ENCODE results near the gene PPT2. TPM values are rescaled to one million over a fixed set of nuclear protein-coding genes. Genes with fewer than 3 reads are reported as not detected.
"Not testable (repeated sequence)": the region's sequence is repeated elsewhere in the genome, so short reads cannot be mapped to it uniquely, and the experiment has no call there.

The PPT2 gene
- total RNA-seq, 2 experiments from 2014 or later: 19.2 to 23.7 TPM

GRCh38 chr6:32178547-32179440 is 24.9 kb downstream of the PPT2 start:
- Mint-ChIP-seq H3K4me1 (peaks cover 44% of the 10 kb centered on the region), H3K27me3 (no peaks in the 10 kb centered on the region), H3K4me3 (peak overlapping the region; percentile 97), H3K27ac (peak overlapping the region; percentile 98), H3K9me3 (no peaks in the 10 kb centered on the region), H3K36me3 (peaks cover 18% of the 10 kb centered on the region)
- POLR2A ChIA-PET: interaction anchor here (0.6 to 5.3 kb wide), 6 partner anchors 8 to 793 kb away, joined by 3 to 61 read pairs (median 3); partner anchors contain the start of genes GPSM3 and PBX2
- ATAC-seq (ENCODE audit: low read depth) (no peak), DNase-seq (no peak)

GRCh38 chr6:32179766-32180405 is 25.9 kb downstream of the PPT2 start:
- Mint-ChIP-seq H3K36me3 (peaks cover 15% of the 10 kb centered on the region), H3K9me3 (no peaks in the 10 kb centered on the region), H3K4me3 (peak overlapping the region; percentile 97), H3K27ac (peak overlapping the region; percentile 52), H3K27me3 (no peaks in the 10 kb centered on the region), H3K4me1 (peaks cover 37% of the 10 kb centered on the region)
- POLR2A ChIA-PET: interaction anchor here (1.5 to 5.3 kb wide), 2 partner anchors 7 to 11 kb away, joined by 3 to 61 read pairs; partner anchors contain the start of genes GPSM3 and PBX2
- no peak for DNase-seq
- ATAC-seq (ENCODE audit: low read depth): no peak

- Mint-ChIP-seq H3K4me1 (peaks cover 35% of the 10 kb centered on the region), H3K27ac (no peak overlapping the region)
- POLR2A ChIA-PET: interaction anchor here (1.3 to 5.3 kb wide), 2 partner anchors 10 to 14 kb away, joined by 3 to 61 read pairs; partner anchors contain the start of genes GPSM3 and PBX2
Measured at GRCh38 chr6:32181148-32181702, 27.3 kb downstream of the PPT2 start.

GRCh38 chr6:32181915-32182529 is 28.1 kb downstream of the PPT2 start:
- peaks cover 29% of the 10 kb centered on the region for H3K36me3 Mint-ChIP-seq
- no peaks in the 10 kb centered on the region for H3K9me3 Mint-ChIP-seq
- DNase-seq (no peak), ATAC-seq (ENCODE audit: low read depth) (no peak)
- no peaks in the 10 kb centered on the region for H3K27me3 Mint-ChIP-seq
- H3K27ac Mint-ChIP-seq: peak overlapping the region; percentile 53
- POLR2A ChIA-PET: interaction anchor here (0.9 to 5.3 kb wide), 4 partner anchors 9 to 790 kb away, joined by 3 to 61 read pairs (median 4); partner anchors contain the start of genes ATF6B, GPSM3 and PBX2
- H3K4me3 Mint-ChIP-seq: no peak overlapping the region
- H3K4me1 Mint-ChIP-seq: peaks cover 34% of the 10 kb centered on the region

More at GRCh38 chr6:32181148-32181702, 27.3 kb downstream of the PPT2 start:
- Mint-ChIP-seq H3K9me3 (no peaks in the 10 kb centered on the region), H3K4me3 (no peak overlapping the region), H3K27me3 (no peaks in the 10 kb centered on the region), H3K36me3 (peaks cover 22% of the 10 kb centered on the region)
- DNase-seq: no peak
- ATAC-seq (ENCODE audit: low read depth): no peak

GRCh38 chr6:32182555-32182981 is 28.6 kb downstream of the PPT2 start:
- H3K9me3 Mint-ChIP-seq: no peaks in the 10 kb centered on the region
- H3K27me3 Mint-ChIP-seq: no peaks in the 10 kb centered on the region
- no peak overlapping the region for H3K4me3 Mint-ChIP-seq
- POLR2A ChIA-PET: interaction anchor here (0.6 to 5.3 kb wide), 4 partner anchors 8 to 789 kb away, joined by 3 to 61 read pairs (median 4); partner anchors contain the start of genes ATF6B, GPSM3 and PBX2
- H3K36me3 Mint-ChIP-seq: peaks cover 34% of the 10 kb centered on the region
- H3K4me1 Mint-ChIP-seq: peaks cover 35% of the 10 kb centered on the region
- peak overlapping the region; percentile 53 for H3K27ac Mint-ChIP-seq
- DNase-seq (peak; percentile 26), ATAC-seq (ENCODE audit: low read depth) (no peak)

GRCh38 chr6:32183030-32183429 is 29.1 kb downstream of the PPT2 start:
- H3K27me3 Mint-ChIP-seq: no peaks in the 10 kb centered on the region
- H3K9me3 Mint-ChIP-seq: no peaks in the 10 kb centered on the region
- H3K4me1 Mint-ChIP-seq: peaks cover 37% of the 10 kb centered on the region
- H3K27ac Mint-ChIP-seq: peak overlapping the region; percentile 16
- peak; percentile 22 for DNase-seq
- ATAC-seq (ENCODE audit: low read depth): no peak
- POLR2A ChIA-PET: interaction anchor here (0.6 to 5.3 kb wide), 4 partner anchors 8 to 789 kb away, joined by 3 to 61 read pairs (median 4); partner anchors contain the start of genes ATF6B, GPSM3 and PBX2
- peaks cover 36% of the 10 kb centered on the region for H3K36me3 Mint-ChIP-seq
- no peak overlapping the region for H3K4me3 Mint-ChIP-seq

- POLR2A ChIA-PET: interaction anchor here (1.6 to 5.3 kb wide), 2 partner anchors 7 to 55 kb away, joined by 5 to 61 read pairs; partner anchors contain the start of genes ATF6B, GPSM3 and PBX2
- H3K36me3 Mint-ChIP-seq: peaks cover 37% of the 10 kb centered on the region
- no peaks in the 10 kb centered on the region for H3K9me3 Mint-ChIP-seq
- no peak overlapping the region for H3K4me3 Mint-ChIP-seq
- no peaks in the 10 kb centered on the region for H3K27me3 Mint-ChIP-seq
- H3K27ac Mint-ChIP-seq: peak overlapping the region; percentile 16
- H3K4me1 Mint-ChIP-seq: peaks cover 39% of the 10 kb centered on the region
- DNase-seq (peak; percentile 24), ATAC-seq (ENCODE audit: low read depth) (no peak)
Measured at GRCh38 chr6:32183483-32184083, 29.6 kb downstream of the PPT2 start.

- Mint-ChIP-seq H3K27ac (peak within 1 kb of the TSS; percentile 16), H3K9me3 (no peaks in the 10 kb centered on the region), H3K36me3 (peaks cover 37% of the 10 kb centered on the region), H3K27me3 (no peaks in the 10 kb centered on the region), H3K4me3 (no peak within 1 kb of the TSS), H3K4me1 (peaks cover 39% of the 10 kb centered on the region)
- ATAC-seq (ENCODE audit: low read depth) (no peak), DNase-seq (peak; percentile 24)
- POLR2A ChIA-PET: no interaction called here
Measured at GRCh38 chr6:32184084-32184640, 30.2 kb downstream of the PPT2 start, which contains the start of gene AGER. AGER (minus strand) TSS chr6:32184253; CDS start chr6:32184222, 31 bp downstream.

- peaks cover 38% of the 10 kb centered on the region for H3K36me3 Mint-ChIP-seq
- POLR2A ChIA-PET; ATAC-seq (ENCODE audit: low read depth); H3K27me3 Mint-ChIP-seq; H3K9me3 Mint-ChIP-seq; H3K4me3 Mint-ChIP-seq: not testable (repeated sequence)
- peak; percentile 15 for DNase-seq
- H3K27ac Mint-ChIP-seq: peak overlapping the region; percentile 83
- H3K4me1 Mint-ChIP-seq: peaks cover 32% of the 10 kb centered on the region
Measured at GRCh38 chr6:32185681-32186131, 31.8 kb downstream of the PPT2 start.

- H3K36me3 Mint-ChIP-seq: peaks cover 42% of the 10 kb centered on the region
- H3K27me3 Mint-ChIP-seq; H3K9me3 Mint-ChIP-seq; ATAC-seq (ENCODE audit: low read depth): not testable (repeated sequence)
- peak; percentile 24 for DNase-seq
- H3K27ac Mint-ChIP-seq: peak overlapping the region; percentile 83
- peak overlapping the region; percentile 56 for H3K4me3 Mint-ChIP-seq
- peaks cover 31% of the 10 kb centered on the region for H3K4me1 Mint-ChIP-seq
- POLR2A ChIA-PET: interaction anchor here (1.3 kb wide), 1 partner anchor 7 kb away, joined by 3 read pairs; the partner anchor contains the start of gene RNF5
Measured at GRCh38 chr6:32186151-32186840, 32.4 kb downstream of the PPT2 start.

GRCh38 chr6:32187009-32187709 is 33.2 kb downstream of the PPT2 start:
- H3K27me3 Mint-ChIP-seq: no peaks in the 10 kb centered on the region
- H3K4me1 Mint-ChIP-seq: peaks cover 31% of the 10 kb centered on the region
- H3K4me3 Mint-ChIP-seq: peak overlapping the region; percentile 69
- peaks cover 50% of the 10 kb centered on the region for H3K36me3 Mint-ChIP-seq
- POLR2A ChIA-PET: interaction anchor here (1.3 kb wide), 1 partner anchor 8 kb away, joined by 3 read pairs; the partner anchor contains the start of gene RNF5
- DNase-seq (no peak), ATAC-seq (ENCODE audit: low read depth) (no peak)
- H3K27ac Mint-ChIP-seq: peak overlapping the region; percentile 83
- H3K9me3 Mint-ChIP-seq: no peaks in the 10 kb centered on the region

All from activated naive CD8-positive, alpha-beta T cell treated with anti-CD3 and anti-CD28 coated beads, Interleukin-2, amount 10 ng/mL, durations not matched to agents 7 days and 5 days (primary cell).